SK-N-MC (cell line): Measurements from ENCODE around the gene CCDC39.
"Not testable (repeated sequence)": the region's sequence is repeated elsewhere in the genome, so short reads cannot be mapped to it uniquely, and the experiment has no call there.

Experiments
- DNase-seq: peaks from one replicate; pipeline ENCODE4 v3.0.0-alpha.2; 2011; ENCODE audit warnings: low read depth, low spot score
- H3K27ac ChIP-seq: fragments of 200-600 bp; sonication (generic); 2 replicates; pipeline ENCODE4 v1.5.1; 2016; ENCODE audit warnings: mixed run types
- H3K36me3 ChIP-seq: fragments of 200-600 bp; sonication (generic); 2 replicates; pipeline ENCODE4 v1.6.1; 2017; ENCODE audit warnings: antibody characterized with exemption, low read length, mixed read lengths; ENCODE audit not compliant: insufficient read depth
- H3K4me3 ChIP-seq: fragments of 200-600 bp; sonication (generic); 2 replicates; pipeline ENCODE4 v1.5.1; 2016
- H3K9ac ChIP-seq: fragments of 200-600 bp; sonication (generic); 2 replicates; pipeline ENCODE4 v1.8.0; 2017; ENCODE audit warnings: mixed run types, mixed read lengths; ENCODE audit not compliant: insufficient read length
- H3K9me3 ChIP-seq: fragments of 200-600 bp; sonication (generic); 2 replicates; pipeline ENCODE4 v1.6.1; 2017; ENCODE audit warnings: low read depth, mild to moderate bottlenecking, antibody characterized with exemption, low read length, moderate library complexity, mixed read lengths
- EZH2 ChIP-seq: fragments of 200-600 bp; sonication (generic); IDR thresholded peaks from one replicate; pipeline ENCODE4 v1.6.1; 2017; ENCODE audit warnings: antibody characterized with exemption
- FOXP2 ChIP-seq: optimal IDR thresholded peaks from 2 replicates; pipeline ENCODE3; 2011; ENCODE audit warnings: mild to moderate bottlenecking, moderate library complexity; ENCODE audit not compliant: insufficient read depth; ENCODE audit errors: extremely low read length, control extremely low read depth
- POLR2AphosphoS5 ChIP-seq: IDR thresholded peaks from 2 replicates; pipeline ENCODE4 v1.6.1; 2012; ENCODE audit warnings: mild to moderate bottlenecking, low read depth, low read length, borderline replicate concordance

Gene CCDC39

DNA sequence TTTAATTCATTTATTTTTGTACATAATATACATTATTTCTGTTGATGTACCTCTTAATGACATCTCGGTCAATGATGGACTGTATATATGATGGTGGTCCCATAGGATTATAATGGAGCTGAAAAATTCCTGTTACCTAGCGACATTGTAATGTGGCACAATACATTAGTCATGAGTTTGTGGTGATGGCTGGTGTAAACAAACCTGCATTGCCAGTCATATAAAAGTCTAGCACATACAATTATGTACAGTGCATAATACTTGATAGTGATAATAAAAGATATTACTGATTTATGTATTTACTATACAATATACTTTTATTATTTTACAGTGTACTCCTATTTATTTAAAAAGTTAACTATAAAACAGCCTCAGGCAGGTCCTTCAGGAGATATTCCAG lies 62.2 kb downstream of the CCDC39 start:
- TF ChIP-seq FOXP2 = no peak
- TF ChIP-seq POLR2AphosphoS5 = no peak
- no peak for TF ChIP-seq EZH2
- no peak for DNase-seq
- no peak overlapping the region for H3K27ac ChIP-seq
- no peaks in the 10 kb centered on the region for H3K9me3 ChIP-seq
- peaks cover 29% of the 10 kb centered on the region for H3K36me3 ChIP-seq
- H3K9ac ChIP-seq = no peak overlapping the region
- no peak overlapping the region for H3K4me3 ChIP-seq

DNA sequence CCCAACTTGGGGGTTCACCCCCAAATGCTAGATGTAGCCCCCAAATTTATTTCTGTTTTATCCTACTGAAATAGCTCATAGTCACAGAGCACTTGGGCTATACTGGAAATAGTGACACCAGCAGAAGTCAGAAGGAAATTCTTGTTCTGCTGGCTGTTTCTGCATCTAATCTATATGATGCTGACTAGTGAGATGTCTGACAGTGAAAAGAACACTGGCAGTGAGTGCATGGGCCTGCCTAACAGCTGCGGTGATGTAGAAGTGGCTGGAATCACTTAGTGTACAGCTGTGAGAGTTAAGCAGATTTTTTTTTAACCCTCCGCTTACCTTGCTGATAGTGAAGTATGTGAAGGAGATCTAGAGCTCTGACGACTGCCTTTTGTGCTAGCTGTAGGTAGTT lies 63.3 kb downstream of the CCDC39 start:
- H3K36me3 ChIP-seq = peaks cover 38% of the 10 kb centered on the region
- DNase-seq = no peak

DNA sequence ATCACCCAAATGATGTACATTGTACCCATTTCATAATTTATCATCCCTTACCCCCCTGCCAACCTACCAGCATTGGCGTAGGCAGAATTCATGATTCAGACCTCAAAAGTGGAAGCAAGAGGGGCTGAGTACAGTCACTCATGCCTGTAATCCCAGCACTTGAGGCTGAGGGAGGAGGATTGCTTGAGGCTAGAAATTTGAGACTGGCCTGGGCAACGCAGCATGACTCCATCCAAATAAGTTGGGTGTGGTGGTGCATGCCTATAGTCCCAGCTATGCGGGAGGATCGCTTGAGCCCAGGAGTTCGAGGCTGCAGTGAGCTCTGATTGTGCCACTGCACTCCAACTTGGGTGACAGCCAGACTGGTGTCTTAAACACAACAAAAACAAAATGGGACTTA lies 66.9 kb downstream of the CCDC39 start:
- no peak overlapping the region for H3K9ac ChIP-seq
- H3K36me3 ChIP-seq = peaks cover 62% of the 10 kb centered on the region
- TF ChIP-seq EZH2 (no peak), POLR2AphosphoS5 (no peak), FOXP2 (no peak)
- no peaks in the 10 kb centered on the region for H3K9me3 ChIP-seq
- DNase-seq = no peak
- no peak overlapping the region for H3K4me3 ChIP-seq
- no peak overlapping the region for H3K27ac ChIP-seq

More for the DNA sequence above, 63.3 kb downstream of the CCDC39 start:
- no peak overlapping the region for H3K4me3 ChIP-seq
- no peak overlapping the region for H3K9ac ChIP-seq
- H3K27ac ChIP-seq = no peak overlapping the region
- H3K9me3 ChIP-seq = no peaks in the 10 kb centered on the region
- TF ChIP-seq EZH2 (no peak), POLR2AphosphoS5 (no peak), FOXP2 (no peak)

DNA sequence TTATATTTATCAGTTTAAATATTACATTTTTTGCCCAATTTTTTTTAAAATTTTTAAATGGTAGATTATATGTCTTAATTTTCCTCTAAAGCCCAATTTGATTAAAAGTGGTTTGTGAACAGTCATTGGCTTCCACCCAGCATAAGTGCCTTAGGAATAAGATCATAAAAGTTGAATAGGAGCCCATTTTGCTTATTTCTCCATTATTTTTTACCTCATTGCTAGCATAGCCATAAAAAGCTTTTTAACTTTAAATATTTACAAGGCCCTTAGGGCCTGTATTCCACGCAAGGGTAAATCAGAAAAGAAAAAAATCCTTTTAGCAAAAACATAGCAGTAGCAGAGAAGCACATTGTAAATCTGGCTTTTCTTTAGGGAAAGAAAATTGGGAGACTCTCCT lies 68.3 kb downstream of the CCDC39 start:
- no peak for TF ChIP-seq EZH2
- TF ChIP-seq FOXP2 = no peak
- TF ChIP-seq POLR2AphosphoS5 = peak; percentile 42; the same call in 1 of the 2 replicates
- Histone ChIP-seq H3K9me3 (no peaks in the 10 kb centered on the region), H3K9ac (peak overlapping the region; percentile 22), H3K36me3 (peaks cover 75% of the 10 kb centered on the region), H3K27ac (peak overlapping the region; percentile 81), H3K4me3 (peak overlapping the region; percentile 24)
- peak; percentile 70 for DNase-seq

DNA sequence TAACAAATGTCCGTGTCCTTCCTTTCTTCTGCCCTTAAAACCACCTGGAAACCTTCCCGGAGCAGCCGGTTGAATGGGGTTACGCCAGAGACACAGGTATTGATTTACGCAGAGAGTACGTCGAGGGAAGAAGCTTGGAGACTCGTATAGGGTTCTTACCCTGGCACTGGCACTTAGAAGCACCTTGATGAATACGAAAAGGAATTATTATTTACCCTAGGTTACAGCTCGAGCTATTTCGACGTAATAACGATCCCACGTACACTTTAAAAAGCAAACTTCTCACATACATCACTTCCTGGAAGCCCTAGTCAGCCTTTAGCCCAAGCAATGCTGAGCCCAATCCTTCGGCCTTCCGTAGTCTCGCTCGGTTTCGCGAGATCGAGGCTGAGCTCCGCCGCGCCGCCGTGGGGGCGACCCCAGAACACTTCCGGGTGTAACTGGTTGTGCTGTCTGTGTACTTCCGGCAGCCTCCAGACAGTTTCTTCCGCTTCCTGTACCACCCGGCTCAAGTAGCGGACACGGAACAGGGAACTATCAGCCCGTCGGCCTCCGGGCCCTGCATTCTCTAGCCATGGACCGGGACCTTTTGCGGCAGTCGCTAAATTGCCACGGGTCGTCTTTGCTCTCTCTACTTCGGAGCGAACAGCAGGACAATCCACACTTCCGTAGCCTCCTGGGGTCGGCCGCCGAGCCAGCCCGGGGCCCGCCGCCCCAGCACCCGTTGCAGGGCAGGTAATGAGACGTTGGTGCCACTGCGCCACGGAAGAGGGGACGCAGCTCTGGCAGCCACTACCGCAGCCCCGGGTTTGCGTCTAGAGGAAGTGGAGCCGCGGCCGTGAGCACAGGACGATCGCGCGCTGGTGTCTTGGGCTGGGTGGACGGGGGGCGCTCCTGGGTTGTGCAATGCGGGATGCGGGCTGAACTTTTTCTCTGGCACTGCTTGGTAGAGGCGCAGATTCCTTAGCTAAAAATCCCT lies 77.3 kb downstream of the CCDC39 start, which contains the start of gene TTC14:
TTC14 (plus strand) TSS at position 476 of the 979 bp plus-strand sequence; CDS start at position 575, 99 bp downstream.
- Histone ChIP-seq H3K9ac (peak within 1 kb of the TSS; percentile 94), H3K4me3 (peak within 1 kb of the TSS; percentile 98), H3K27ac (peak within 1 kb of the TSS; percentile 80), H3K9me3 (no peaks in the 10 kb centered on the region), H3K36me3 (peaks cover 39% of the 10 kb centered on the region)
- TF ChIP-seq POLR2AphosphoS5 (peak; percentile 95), EZH2 (no peak), FOXP2 (peak; percentile 93)
- peak; percentile 84 for DNase-seq

DNA sequence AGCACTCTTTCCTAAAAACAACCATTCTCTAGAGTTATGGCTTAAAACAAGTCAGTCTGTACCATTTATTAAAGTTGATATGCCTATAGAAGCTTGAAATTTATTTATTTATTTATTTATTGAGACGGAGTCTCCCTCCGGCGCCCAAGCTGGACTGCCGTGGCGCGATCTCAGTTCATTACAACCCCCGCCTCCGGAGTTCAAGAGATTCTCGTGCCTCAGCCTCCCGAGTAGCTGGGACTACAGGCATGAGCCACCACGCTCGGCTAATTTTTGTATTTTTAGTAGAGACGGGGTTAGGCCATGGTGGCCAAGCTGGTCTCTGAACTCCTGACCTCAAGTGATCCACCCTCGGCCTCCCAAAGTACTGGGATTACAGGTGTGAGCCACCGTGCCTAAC lies 78.8 kb downstream of the CCDC39 start:
- DNase-seq = no peak
- no peak overlapping the region for H3K27ac ChIP-seq
- H3K36me3 ChIP-seq = peaks cover 24% of the 10 kb centered on the region
- TF ChIP-seq FOXP2 (no peak), POLR2AphosphoS5 (no peak), EZH2 (no peak)
- H3K9ac ChIP-seq = no peak overlapping the region
- no peak overlapping the region for H3K4me3 ChIP-seq
- no peaks in the 10 kb centered on the region for H3K9me3 ChIP-seq

DNA sequence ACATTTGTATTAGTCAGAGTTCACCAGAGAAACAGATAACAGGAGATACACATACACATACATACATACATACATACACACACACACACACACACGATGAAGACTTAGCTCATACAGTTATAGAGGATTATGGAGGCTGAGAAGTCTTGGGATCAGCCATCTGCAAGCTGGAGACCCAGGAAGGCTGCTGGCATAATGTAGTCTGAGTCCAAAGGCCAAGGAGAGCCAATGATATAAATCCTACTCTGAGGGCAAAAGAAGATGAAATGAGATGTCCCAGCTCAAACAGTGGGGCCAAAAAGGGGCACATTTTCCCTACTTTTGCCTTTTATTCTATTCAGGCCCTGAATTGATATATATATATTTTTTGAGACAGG lies 83.7 kb downstream of the CCDC39 start:
- H3K9ac ChIP-seq = peak overlapping the region; percentile 19
- TF ChIP-seq FOXP2 = no peak
- TF ChIP-seq POLR2AphosphoS5 = no peak
- no peak overlapping the region for H3K4me3 ChIP-seq
- H3K36me3 ChIP-seq = no peaks in the 10 kb centered on the region
- no peak overlapping the region for H3K27ac ChIP-seq
- H3K9me3 ChIP-seq = no peaks in the 10 kb centered on the region
- DNase-seq = no peak

DNA sequence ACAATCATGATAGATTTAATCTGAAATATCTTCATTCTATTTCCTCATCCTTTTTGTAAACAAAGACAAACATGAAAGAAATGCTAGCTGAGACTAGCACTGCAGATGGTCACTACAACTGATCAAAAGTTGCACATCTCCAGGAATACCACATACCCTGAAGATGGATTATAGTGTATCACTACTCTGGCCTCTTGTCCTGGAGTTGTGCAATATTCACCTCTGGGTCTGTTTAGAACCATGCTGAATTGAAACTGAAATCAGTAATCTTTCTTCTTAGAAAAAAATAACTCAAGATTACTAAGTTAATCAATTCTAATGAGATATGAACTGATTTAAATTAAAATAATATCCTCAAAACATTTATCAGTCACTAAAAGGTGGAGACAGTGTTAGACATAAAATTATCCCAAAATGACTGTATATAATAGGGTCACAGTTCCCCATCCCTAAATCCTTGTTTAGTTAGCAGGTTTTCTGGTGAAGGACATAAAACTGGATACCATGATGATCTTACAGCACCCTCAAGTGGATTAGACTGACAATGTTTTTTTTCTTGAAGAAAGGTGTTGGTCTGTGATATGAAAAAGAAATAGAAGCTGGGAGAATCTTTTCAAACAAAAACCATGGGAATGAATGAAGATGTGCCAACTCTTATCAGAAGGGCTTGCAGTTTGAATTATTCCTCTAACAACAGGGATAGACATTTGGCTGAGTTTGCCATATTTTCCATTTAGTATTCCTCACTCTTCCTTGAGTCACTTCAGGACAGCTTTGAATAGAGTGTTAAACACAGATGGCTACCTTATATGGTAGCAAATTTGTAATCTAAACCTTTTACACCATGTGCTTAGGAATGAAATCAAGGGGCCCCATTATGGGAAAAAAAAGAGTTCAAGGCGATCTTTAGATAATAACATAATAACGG lies 84.4 kb downstream of the CCDC39 start:
- TF ChIP-seq EZH2 = no peak
- no peak for TF ChIP-seq POLR2AphosphoS5
- no peak for TF ChIP-seq FOXP2

DNA sequence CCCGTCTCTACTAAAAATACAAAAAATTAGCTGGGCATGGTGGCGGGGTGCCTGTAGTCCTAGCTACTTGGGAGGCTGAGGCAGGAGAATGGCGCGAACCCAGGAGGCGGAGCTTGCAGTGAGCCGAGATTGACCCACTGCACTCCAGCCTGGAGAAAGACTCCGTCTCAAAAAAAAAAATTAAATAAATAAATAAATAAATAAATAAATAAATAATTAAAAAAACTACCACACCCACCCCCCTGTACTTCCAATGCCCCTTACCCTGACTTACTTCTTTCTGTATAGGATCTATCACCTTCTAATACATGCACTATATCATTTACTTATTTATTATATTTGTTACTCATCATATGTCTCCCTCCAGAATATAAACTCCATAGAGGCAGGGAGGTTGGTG lies 85.7 kb downstream of the CCDC39 start:
- not testable (repeated sequence) for H3K36me3 ChIP-seq, DNase-seq, H3K9me3 ChIP-seq, H3K4me3 ChIP-seq, H3K9ac ChIP-seq, H3K27ac ChIP-seq

More for the DNA sequence above, 84.4 kb downstream of the CCDC39 start:
- DNase-seq = no peak
- Histone ChIP-seq H3K4me3 (no peak overlapping the region), H3K36me3 (no peaks in the 10 kb centered on the region), H3K27ac (no peak overlapping the region), H3K9ac (peak overlapping the region; percentile 19), H3K9me3 (no peaks in the 10 kb centered on the region)
